ENCODE data around the gene HMGB3. TPM values are rescaled to one million over a fixed set of nuclear protein-coding genes. Genes with fewer than 3 reads are reported as not detected.

HMGB3 gene
- total and polyA plus RNA-seq, 8 donors = 1.2 to 19.7 (median 10.7) TPM; not detected in 1

DNA sequence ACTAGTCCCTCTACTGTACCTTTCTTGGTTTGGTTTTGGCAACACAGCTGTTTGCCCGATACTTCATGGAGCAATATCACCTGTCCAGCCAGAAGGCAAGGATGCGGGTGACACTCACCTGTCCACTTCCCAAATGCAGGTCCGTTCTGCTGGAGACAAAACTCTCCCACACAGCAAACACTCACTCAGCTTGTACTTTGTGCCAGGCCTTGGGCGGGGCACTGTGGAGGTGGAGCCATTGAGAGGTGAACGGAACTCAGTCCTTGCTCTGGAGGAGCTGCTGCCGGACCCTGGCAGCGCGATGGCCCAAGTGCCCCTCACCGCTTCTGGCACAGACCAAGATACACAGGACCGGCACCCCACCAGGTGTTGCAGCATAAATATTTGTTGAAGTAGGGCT is 15.3 kb upstream of the HMGB3 start:
- intact Hi-C loops (cut with DNase I; ENCODE audit: low total_unique reads) = no loop called here
- Histone ChIP-seq H3K27me3 (no peaks in the 10 kb centered on the region), H3K9me3 (peaks cover 0 to 7% (median 0%) of the 10 kb centered on the region in 4 donors), H3K4me3 (no peak overlapping the region), H3K36me3 (no peaks in the 10 kb centered on the region), H3K4me1 (no peaks in the 10 kb centered on the region), H3K27ac (no peak overlapping the region)
- WGBS, 5 donors = 34 to 71% (median 61%) methylated on average over 3 to 10 of the region's 10 CpGs
- TF ChIP-seq, protein P1, sequence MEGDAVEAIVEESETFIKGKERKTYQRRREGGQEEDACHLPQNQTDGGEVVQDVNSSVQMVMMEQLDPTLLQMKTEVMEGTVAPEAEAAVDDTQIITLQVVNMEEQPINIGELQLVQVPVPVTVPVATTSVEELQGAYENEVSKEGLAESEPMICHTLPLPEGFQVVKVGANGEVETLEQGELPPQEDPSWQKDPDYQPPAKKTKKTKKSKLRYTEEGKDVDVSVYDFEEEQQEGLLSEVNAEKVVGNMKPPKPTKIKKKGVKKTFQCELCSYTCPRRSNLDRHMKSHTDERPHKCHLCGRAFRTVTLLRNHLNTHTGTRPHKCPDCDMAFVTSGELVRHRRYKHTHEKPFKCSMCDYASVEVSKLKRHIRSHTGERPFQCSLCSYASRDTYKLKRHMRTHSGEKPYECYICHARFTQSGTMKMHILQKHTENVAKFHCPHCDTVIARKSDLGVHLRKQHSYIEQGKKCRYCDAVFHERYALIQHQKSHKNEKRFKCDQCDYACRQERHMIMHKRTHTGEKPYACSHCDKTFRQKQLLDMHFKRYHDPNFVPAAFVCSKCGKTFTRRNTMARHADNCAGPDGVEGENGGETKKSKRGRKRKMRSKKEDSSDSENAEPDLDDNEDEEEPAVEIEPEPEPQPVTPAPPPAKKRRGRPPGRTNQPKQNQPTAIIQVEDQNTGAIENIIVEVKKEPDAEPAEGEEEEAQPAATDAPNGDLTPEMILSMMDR (IDR thresholded peaks at IDR 0.05) = no peak
- TF ChIP-seq POLR2AphosphoS5 (IDR thresholded peaks at IDR 0.05) (no peak), EP300 (IDR thresholded peaks at IDR 0.05) (no peak), POLR2A (IDR thresholded peaks at IDR 0.05) (no peak)
- DNase-seq = peak in 1 of 2 donors; percentile 31

DNA sequence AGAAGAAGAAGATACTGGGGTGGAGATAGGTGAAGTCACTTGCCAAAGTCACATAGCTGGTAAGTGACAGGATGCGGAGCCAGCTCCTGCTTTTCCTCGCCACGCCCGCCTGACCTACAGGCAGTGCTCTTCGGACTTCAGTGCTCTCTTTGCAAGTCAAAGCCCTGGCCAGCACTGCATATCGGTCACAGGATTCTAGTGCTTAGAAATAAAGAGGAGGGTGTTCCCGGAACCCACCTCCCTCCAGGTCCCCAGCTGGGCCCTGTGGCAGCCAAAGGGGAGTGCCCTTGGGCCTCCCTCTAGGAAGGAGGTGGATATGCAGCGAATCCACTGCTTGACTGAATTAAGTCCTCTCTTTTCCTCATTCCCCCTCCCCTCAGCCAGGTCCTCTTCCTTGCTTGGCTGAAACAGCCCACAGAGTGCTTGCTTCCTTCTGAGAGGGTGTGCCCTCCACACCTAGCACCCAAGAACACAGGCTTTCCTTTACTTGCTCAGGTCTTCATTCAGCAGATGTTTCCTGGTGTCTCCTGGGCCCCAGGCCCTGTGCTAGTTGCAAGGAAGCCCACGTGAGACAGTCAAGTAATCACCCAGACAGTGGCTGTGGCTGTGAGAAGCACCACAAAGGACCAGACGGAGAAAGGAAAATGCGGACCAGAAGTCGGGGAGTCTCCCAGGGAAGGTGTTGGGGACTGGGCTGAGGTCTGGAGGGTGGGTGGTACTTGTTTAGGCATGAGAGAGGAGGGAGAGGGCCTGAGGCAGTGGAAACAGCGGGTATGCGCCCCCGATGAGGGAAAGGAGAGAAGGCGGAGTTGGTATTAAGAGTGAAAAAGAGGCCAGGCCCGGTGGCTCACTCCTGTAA is 14.0 kb upstream of the HMGB3 start:
- no peaks in the 10 kb centered on the region for H3K36me3 ChIP-seq
- H3K9me3 ChIP-seq = peaks cover 0 to 7% (median 0%) of the 10 kb centered on the region in 4 donors
- no peak overlapping the region for H3K4me3 ChIP-seq
- TF ChIP-seq POLR2AphosphoS5 (IDR thresholded peaks at IDR 0.05) (no peak), EP300 (IDR thresholded peaks at IDR 0.05) (no peak), POLR2A (IDR thresholded peaks at IDR 0.05) (no peak)
- TF ChIP-seq, protein P1 (IDR thresholded peaks at IDR 0.05) = no peak
- no peaks in the 10 kb centered on the region for H3K27me3 ChIP-seq
- DNase-seq = no peak
- intact Hi-C loops (cut with DNase I; ENCODE audit: low total_unique reads) = no loop called here
- WGBS, 5 donors = 75 to 82% (median 81%) methylated on average over 15 to 17 of the region's 17 CpGs
- no peaks in the 10 kb centered on the region for H3K4me1 ChIP-seq
- no peak overlapping the region for H3K27ac ChIP-seq

DNA sequence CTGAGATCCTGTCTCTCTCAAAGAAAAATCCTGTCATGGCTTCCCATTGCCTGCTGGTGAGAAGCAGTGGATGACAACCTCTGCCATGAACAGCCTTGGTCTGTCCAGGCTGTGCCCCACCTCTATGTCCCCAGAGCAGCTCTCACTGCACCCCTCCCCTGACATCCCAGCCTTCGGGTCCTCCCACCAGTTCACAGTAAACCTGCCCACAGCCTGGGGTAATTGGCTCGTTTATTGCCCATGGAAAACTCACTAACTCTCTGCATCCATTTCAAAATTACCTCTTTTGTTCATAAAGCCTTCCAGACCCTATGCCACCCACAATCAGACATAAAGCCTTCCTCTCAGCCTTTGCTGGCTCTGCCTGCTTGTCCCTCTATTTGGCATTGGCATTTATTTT is 10.7 kb upstream of the HMGB3 start:
- TF ChIP-seq EP300 (IDR thresholded peaks at IDR 0.05) (no peak), POLR2AphosphoS5 (IDR thresholded peaks at IDR 0.05) (no peak)
- TF ChIP-seq, protein P1 (IDR thresholded peaks at IDR 0.05) = no peak
- no peaks in the 10 kb centered on the region for H3K4me1 ChIP-seq
- H3K27ac ChIP-seq = no peak overlapping the region
- no peaks in the 10 kb centered on the region for H3K36me3 ChIP-seq
- H3K4me3 ChIP-seq = no peak overlapping the region
- no peak for DNase-seq
- intact Hi-C loops (cut with DNase I; ENCODE audit: low total_unique reads) = no loop called here
- H3K27me3 ChIP-seq = no peaks in the 10 kb centered on the region
- 42 to 83% (median 66%) methylated on average over 2 of the region's 2 CpGs for WGBS, 5 donors
- peaks cover 0 to 7% (median 0%) of the 10 kb centered on the region in 4 donors for H3K9me3 ChIP-seq

DNA sequence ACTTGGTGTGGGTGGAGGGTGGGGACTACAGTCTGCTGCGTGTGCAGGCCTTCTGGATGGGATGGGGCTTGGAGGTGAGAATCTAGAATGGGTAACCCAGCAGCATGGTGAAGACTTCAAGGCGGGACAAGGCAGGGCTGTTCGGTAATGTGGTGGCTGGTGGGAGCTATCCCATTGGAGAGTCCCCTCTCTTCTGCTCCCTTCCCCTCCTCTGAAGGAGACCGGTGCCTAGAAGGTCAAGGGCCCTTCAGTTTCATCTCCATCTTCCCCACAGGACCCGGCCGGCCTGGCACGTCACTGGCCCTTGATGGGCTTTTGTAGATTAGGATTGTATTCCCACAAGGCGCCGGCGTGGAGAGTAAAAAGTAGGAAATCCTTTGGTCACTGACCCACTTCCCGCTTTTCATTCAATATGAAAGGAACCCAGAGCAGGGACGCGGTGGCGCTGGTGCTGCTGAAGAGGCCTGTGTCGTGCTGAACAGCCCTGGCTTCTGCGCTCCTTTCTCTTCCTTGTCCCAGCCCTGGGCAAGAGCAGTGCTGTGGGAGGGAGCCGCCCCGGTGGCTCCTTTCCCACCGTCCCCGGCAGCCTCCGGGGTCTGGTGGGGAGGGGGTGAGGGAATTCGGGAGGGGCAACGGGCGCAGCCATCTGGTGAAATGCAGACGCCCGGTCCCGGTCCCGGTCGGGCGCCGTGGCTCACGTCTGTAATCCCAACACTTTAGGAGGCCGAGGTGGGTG is 7.3 kb upstream of the HMGB3 start:
- Histone ChIP-seq H3K4me1 (no peaks in the 10 kb centered on the region), H3K27ac (no peak overlapping the region), H3K27me3 (no peaks in the 10 kb centered on the region), H3K36me3 (no peaks in the 10 kb centered on the region), H3K4me3 (no peak overlapping the region), H3K9me3 (peaks cover 0 to 4% (median 0%) of the 10 kb centered on the region in 4 donors)
- 33 to 65% (median 48%) methylated on average over 19 to 33 of the region's 33 CpGs for WGBS, 5 donors
- DNase-seq = no peak
- intact Hi-C loops (cut with DNase I; ENCODE audit: low total_unique reads) = no loop called here
- no peak for TF ChIP-seq POLR2A (IDR thresholded peaks at IDR 0.05)
